ENCODE measurements around the gene HMGN3. TPM values are rescaled to one million over a fixed set of nuclear protein-coding genes. Genes with fewer than 3 reads are reported as not detected.

The HMGN3 gene
- total RNA-seq, 1 experiment from 2014 or later: 113 TPM

GRCh38 chr6:79184086-79184485 lies 50.4 kb downstream of the HMGN3 start:
- Histone ChIP-seq H3K4me3 (ENCODE audit: low read length) (no peak overlapping the region), H3K27me3 (ENCODE audit: low read length) (no peaks in the 10 kb centered on the region), H3K9me3 (ENCODE audit: low read length) (no peaks in the 10 kb centered on the region), H3K79me2 (ENCODE audit: low read length) (no peaks in the 10 kb centered on the region), H3K4me1 (ENCODE audit: insufficient read depth, low read length) (no peaks in the 10 kb centered on the region), H3K9ac (ENCODE audit: low read length) (no peak overlapping the region), H2AFZ (ENCODE audit: low read length) (no peak overlapping the region), H3K27ac (ENCODE audit: low read length) (no peak overlapping the region), H3F3A (ENCODE audit: low read length, unreplicated experiment) (no peaks in the 10 kb centered on the region), H3K36me3 (ENCODE audit: low read depth, low read length) (no peaks in the 10 kb centered on the region), H4K20me1 (ENCODE audit: low read length) (no peaks in the 10 kb centered on the region), H3K4me2 (ENCODE audit: low read length) (no peak overlapping the region), H3K9me2 (replicated peaks; ENCODE audit: low read length) (no peaks in the 10 kb centered on the region)
- no TSS peak for BruUV-seq (replicated peaks)
- TF ChIP-seq EZH2phosphoT487 (IDR thresholded peaks at IDR 0.05; ENCODE audit: borderline replicate concordance, low read length) (no peak), EZH2 (IDR thresholded peaks at IDR 0.05; ENCODE audit: low read length, unreplicated experiment) (no peak)
- TF ChIP-seq, protein P1, sequence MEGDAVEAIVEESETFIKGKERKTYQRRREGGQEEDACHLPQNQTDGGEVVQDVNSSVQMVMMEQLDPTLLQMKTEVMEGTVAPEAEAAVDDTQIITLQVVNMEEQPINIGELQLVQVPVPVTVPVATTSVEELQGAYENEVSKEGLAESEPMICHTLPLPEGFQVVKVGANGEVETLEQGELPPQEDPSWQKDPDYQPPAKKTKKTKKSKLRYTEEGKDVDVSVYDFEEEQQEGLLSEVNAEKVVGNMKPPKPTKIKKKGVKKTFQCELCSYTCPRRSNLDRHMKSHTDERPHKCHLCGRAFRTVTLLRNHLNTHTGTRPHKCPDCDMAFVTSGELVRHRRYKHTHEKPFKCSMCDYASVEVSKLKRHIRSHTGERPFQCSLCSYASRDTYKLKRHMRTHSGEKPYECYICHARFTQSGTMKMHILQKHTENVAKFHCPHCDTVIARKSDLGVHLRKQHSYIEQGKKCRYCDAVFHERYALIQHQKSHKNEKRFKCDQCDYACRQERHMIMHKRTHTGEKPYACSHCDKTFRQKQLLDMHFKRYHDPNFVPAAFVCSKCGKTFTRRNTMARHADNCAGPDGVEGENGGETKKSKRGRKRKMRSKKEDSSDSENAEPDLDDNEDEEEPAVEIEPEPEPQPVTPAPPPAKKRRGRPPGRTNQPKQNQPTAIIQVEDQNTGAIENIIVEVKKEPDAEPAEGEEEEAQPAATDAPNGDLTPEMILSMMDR (conservative IDR thresholded peaks at IDR 0.05; ENCODE audit: low read depth, low read length): no peak
- ATAC-seq (no peak), DNase-seq (no peak)
- POLR2A ChIA-PET (ENCODE audit: unreplicated experiment): no interaction called here
- CTCF ChIA-PET: no interaction called here
- intact Hi-C loops (cut with micrococcal nuclease): no loop called here

DNA sequence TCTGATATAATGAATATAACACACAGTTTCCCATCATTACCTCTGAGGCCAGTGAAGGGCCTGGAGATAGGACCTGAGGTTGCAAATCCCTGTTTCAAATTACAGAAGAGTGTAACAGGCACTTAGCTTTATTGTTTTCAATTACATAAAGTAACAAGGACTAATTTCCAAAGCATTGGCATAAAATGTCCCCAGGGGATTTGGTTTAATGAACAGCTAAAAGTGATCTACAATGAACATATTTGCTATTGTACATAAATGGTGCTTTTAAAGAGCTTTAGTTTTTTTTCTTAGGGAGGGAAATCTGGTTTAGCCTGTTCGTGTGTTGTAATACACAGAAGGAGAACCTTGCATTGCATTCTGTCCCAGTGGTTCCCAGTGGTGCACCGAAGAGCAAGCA lies 54.4 kb downstream of the HMGN3 start:
- Histone ChIP-seq H3K36me3 (ENCODE audit: low read depth, low read length) (no peaks in the 10 kb centered on the region), H3K4me3 (ENCODE audit: low read length) (no peak overlapping the region), H3K9me2 (replicated peaks; ENCODE audit: low read length) (no peaks in the 10 kb centered on the region), H3K27ac (ENCODE audit: low read length) (no peak overlapping the region), H3K4me2 (ENCODE audit: low read length) (no peak overlapping the region), H3K9ac (ENCODE audit: low read length) (no peak overlapping the region), H3F3A (ENCODE audit: low read length, unreplicated experiment) (no peaks in the 10 kb centered on the region), H2AFZ (ENCODE audit: low read length) (no peak overlapping the region), H3K79me2 (ENCODE audit: low read length) (no peaks in the 10 kb centered on the region), H3K9me3 (ENCODE audit: low read length) (no peaks in the 10 kb centered on the region), H4K20me1 (ENCODE audit: low read length) (no peaks in the 10 kb centered on the region), H3K4me1 (ENCODE audit: insufficient read depth, low read length) (no peaks in the 10 kb centered on the region), H3K27me3 (ENCODE audit: low read length) (no peaks in the 10 kb centered on the region)
- intact Hi-C loops (cut with micrococcal nuclease): no loop called here
- BruUV-seq (replicated peaks): no TSS peak
- POLR2A ChIA-PET (ENCODE audit: unreplicated experiment): no interaction called here
- ATAC-seq: no peak
- CTCF ChIA-PET: no interaction called here
- TF ChIP-seq EZH2 (IDR thresholded peaks at IDR 0.05; ENCODE audit: low read length, unreplicated experiment) (no peak), EZH2phosphoT487 (IDR thresholded peaks at IDR 0.05; ENCODE audit: borderline replicate concordance, low read length) (no peak)
- TF ChIP-seq, protein P1 (conservative IDR thresholded peaks at IDR 0.05; ENCODE audit: low read depth, low read length): no peak
- DNase-seq: peak; percentile 17

- H3K79me2 ChIP-seq (ENCODE audit: low read length): no peaks in the 10 kb centered on the region
- H3K9ac ChIP-seq (ENCODE audit: low read length): no peak overlapping the region
- H4K20me1 ChIP-seq (ENCODE audit: low read length): no peaks in the 10 kb centered on the region
- H3K4me3 ChIP-seq (ENCODE audit: low read length): no peak overlapping the region
- H3K4me2 ChIP-seq (ENCODE audit: low read length): no peak overlapping the region
- no peaks in the 10 kb centered on the region for H3K9me2 ChIP-seq (replicated peaks; ENCODE audit: low read length)
- H3K4me1 ChIP-seq (ENCODE audit: insufficient read depth, low read length): peaks cover 8% of the 10 kb centered on the region
- DNase-seq: no peak
- no TSS peak for BruUV-seq (replicated peaks)
- no peaks in the 10 kb centered on the region for H3K27me3 ChIP-seq (ENCODE audit: low read length)
- POLR2A ChIA-PET (ENCODE audit: unreplicated experiment): no interaction called here
- H2AFZ ChIP-seq (ENCODE audit: low read length): no peak overlapping the region
- H3K9me3 ChIP-seq (ENCODE audit: low read length): no peaks in the 10 kb centered on the region
- CTCF ChIA-PET: no interaction called here
- intact Hi-C loops (cut with micrococcal nuclease): loop anchor here (10.0 kb wide), 1 partner anchor 99 kb away; the partner anchor contains the start of gene PHIP
- H3F3A ChIP-seq (ENCODE audit: low read length, unreplicated experiment): no peaks in the 10 kb centered on the region
- no peaks in the 10 kb centered on the region for H3K36me3 ChIP-seq (ENCODE audit: low read depth, low read length)
- H3K27ac ChIP-seq (ENCODE audit: low read length): no peak overlapping the region
- ATAC-seq: no peak
- TF ChIP-seq EZH2phosphoT487 (IDR thresholded peaks at IDR 0.05; ENCODE audit: borderline replicate concordance, low read length) (no peak), EZH2 (IDR thresholded peaks at IDR 0.05; ENCODE audit: low read length, unreplicated experiment) (no peak)
- TF ChIP-seq, protein P1 (conservative IDR thresholded peaks at IDR 0.05; ENCODE audit: low read depth, low read length): no peak
Measured at GRCh38 chr6:79173378-79173777, 61.1 kb downstream of the HMGN3 start.
